GM12878 (cell line): ENCODE results near the gene ASIC2. TPM values are rescaled to one million over a fixed set of nuclear protein-coding genes. Genes with fewer than 3 reads are reported as not detected.

ENCODE experiments used
- ATAC-seq: fragments of 200-7000 bp; cut with Tn5 transposase; 3 replicates; pipeline ENCODE4 v1.9.1; 2020; ENCODE audit warnings: mild to moderate bottlenecking, moderate library complexity
- BruUV-seq: library from RNA; stranded (reverse); fragments of 400-500 nt; replicated peaks from 2 replicates; lab custom pipeline; 2021; lab: Mats Ljungman, UMichigan
- CTCF ChIA-PET: fragments of 300-600 bp; sonication (Branson Sonifier 250); formaldehyde crosslinking; extraction: SDS; loops from one replicate; lab custom pipeline; 2021; ENCODE audit warnings: inconsistent platforms; lab: Yijun Ruan, JAX
- POLR2A ChIA-PET: fragments of 350-600 bp; formaldehyde crosslinking; extraction: SDS; loops from one replicate; lab custom pipeline; 2021; ENCODE audit warnings: inconsistent platforms; lab: Charles Lee
- RAD21 ChIA-PET: fragments of 300-600 bp; sonication (Branson Sonifier 250); formaldehyde crosslinking; loops from one replicate; lab custom pipeline; 2023; ENCODE audit warnings: antibody characterized with exemption; ENCODE audit not compliant: unreplicated experiment; lab: Charles Lee
- SMC1A ChIA-PET: fragments of 300-600 bp; sonication (Branson Sonifier 250); formaldehyde crosslinking; loops from one replicate; lab custom pipeline; 2023; ENCODE audit not compliant: unreplicated experiment, uncharacterized antibody; lab: Charles Lee
- DNase-seq: peaks from one replicate; pipeline ENCODE4 v3.0.0-alpha.2; 2011; ENCODE audit warnings: low read depth, low spot score
- FAIRE-seq: peaks from 3 replicates; lab custom pipeline; 2011; peaks lifted over from hg19 to GRCh38; lab: Jason Lieb, UNC
- H2AFZ ChIP-seq: 2 replicates; pipeline ENCODE4 v1.6.0; 2011; ENCODE audit warnings: low read depth, low read length, control low read depth; ENCODE audit not compliant: control insufficient read depth
- H3K27ac ChIP-seq: 2 replicates; pipeline ENCODE4 v1.5.1; 2011; ENCODE audit warnings: control low read depth; ENCODE audit not compliant: control insufficient read depth, insufficient read depth
- H3K27me3 ChIP-seq, 2 experiments: replicated peaks in 1 of 2; 2 replicates each; pipeline versions ENCODE4 v1.6.0 to v1.6.1; 2011; ENCODE audit warnings: low read length in 1 of 2; ENCODE audit not compliant: control insufficient read depth in 2 of 2, insufficient read depth in 2 of 2
- H3K36me3 ChIP-seq, 2 experiments: 2 replicates each; pipeline ENCODE4 v1.5.1; 2011; ENCODE audit warnings: low read length in 1 of 2; ENCODE audit not compliant: control insufficient read depth in 2 of 2, insufficient read depth in 2 of 2
- H3K4me1 ChIP-seq: 2 replicates; pipeline ENCODE4 v1.6.1; 2011; ENCODE audit warnings: mild to moderate bottlenecking, low read length, moderate library complexity, mixed read lengths; ENCODE audit not compliant: control insufficient read depth, insufficient read depth
- H3K4me2 ChIP-seq: 2 replicates; pipeline ENCODE4 v1.6.0; 2011; ENCODE audit warnings: control low read depth; ENCODE audit not compliant: control insufficient read depth, insufficient read depth
- H3K4me3 ChIP-seq: fragments of 200-600 bp; sonication (generic); 2 replicates; pipeline ENCODE4 v1.5.1; 2016
- H3K79me2 ChIP-seq: 2 replicates; pipeline ENCODE4 v1.6.0; 2011; ENCODE audit warnings: low read length; ENCODE audit not compliant: control insufficient read depth, insufficient read depth
- H3K9ac ChIP-seq: 2 replicates; pipeline ENCODE4 v1.8.0; 2011; ENCODE audit warnings: low read length, control low read depth, mixed read lengths; ENCODE audit not compliant: control insufficient read depth, insufficient read depth
- H3K9me3 ChIP-seq: replicated peaks from 3 replicates; pipeline ENCODE4 v1.5.1; 2011; ENCODE audit warnings: mild to moderate bottlenecking, low read length; ENCODE audit not compliant: control insufficient read depth, insufficient read depth
- H4K20me1 ChIP-seq: 2 replicates; pipeline ENCODE4 v1.6.0; 2011; ENCODE audit not compliant: control insufficient read depth, insufficient read depth
- ATF3 ChIP-seq: IDR thresholded peaks from 2 replicates; pipeline ENCODE4 v1.6.1; 2011; ENCODE audit warnings: low read depth, mild to moderate bottlenecking, low read length, moderate library complexity, borderline replicate concordance; ENCODE audit errors: extremely low read depth
- EP300 ChIP-seq, 2 experiments: fragments of 150-350 bp in 1 of 2; IDR thresholded peaks; 2 replicates each; pipeline ENCODE4 v1.6.1; 2011 to 2012; ENCODE audit warnings: low read depth in 2 of 2, low read length in 2 of 2, borderline replicate concordance in 1 of 2, improper control_type of control experiment in 1 of 2, inconsistent platforms in 1 of 2; ENCODE audit not compliant: control insufficient read depth in 1 of 2
- FOS ChIP-seq: IDR thresholded peaks from 3 replicates; pipeline ENCODE4 v1.6.1; 2011; ENCODE audit warnings: borderline replicate concordance; ENCODE audit not compliant: insufficient read length; ENCODE audit errors: extremely low read depth
- PAX8 ChIP-seq: fragments of 450-650 bp; IDR thresholded peaks from 2 replicates; pipeline ENCODE4 v1.6.1; 2017; ENCODE audit warnings: mild to moderate bottlenecking, moderate library complexity
- RELA ChIP-seq: fragments of 450-650 bp; IDR thresholded peaks from 2 replicates; pipeline ENCODE4 v1.8.0; 2014; ENCODE audit warnings: borderline replicate concordance; ENCODE audit not compliant: partially characterized antibody
- SREBF1 ChIP-seq: IDR thresholded peaks from 2 replicates; pipeline ENCODE4 v1.6.1; 2012; ENCODE audit warnings: mild to moderate bottlenecking, low read length
- TARDBP ChIP-seq: IDR thresholded peaks from 2 replicates; pipeline ENCODE4 v1.6.1; 2016; ENCODE audit warnings: borderline replicate concordance
- WGBS: methylation state at CpG from one replicate; pipeline ENCODE4 v1.1.6; 2016; ENCODE audit warnings: low lambda C conversion rate; ENCODE audit not compliant: insufficient replicate concordance, insufficient coverage; ENCODE audit errors: missing lambda C conversion rate; 5-methylcytosine and 5-hydroxymethylcytosine counted together
- in situ Hi-C: fragments of 300-500 bp; cut with MboI; formaldehyde crosslinking; loops from 9 replicates; pipeline ENCODE4 v1.14.3; 2018; ENCODE audit warnings: mixed read lengths
- intact Hi-C: fragments of 100-400 bp; cut with micrococcal nuclease; formaldehyde crosslinking; loops from one replicate; pipeline ENCODE4 v1.14.2; 2022; ENCODE audit not compliant: unreplicated experiment
- polyA plus RNA-seq, 11 experiments: library from polyadenylated mRNA; depleted of rRNA in 4 of 11; unstranded in 6 of 11; stranded (reverse) in 5 of 11; fragments of >200 nt; fragmentation: Nextera tagmentation in 4 of 11; fragmentation: Illumina TruSeq in 1 of 11; extraction: Ambion mirVana in 4 of 11; extraction: Trizol in 1 of 11; gene quantifications; 1 replicate in 1 of 11; 2 replicates in 10 of 11; pipeline versions ENCODE4 v1.2.1 to v1.2.3, GENCODE V29; 2011 to 2016; ENCODE audit warnings: inconsistent platforms in 2 of 11, missing spikeins in 2 of 11, low read depth in 1 of 11
- total RNA-seq, 4 experiments: library from RNA; depleted of rRNA in 3 of 4; stranded (reverse); fragments of >200 nt in 3 of 4; fragmentation: Illumina TruSeq in 1 of 4; extraction: Trizol in 1 of 4; gene quantifications; 2 replicates each; pipeline versions ENCODE4 v1.2.1 to v1.2.3, GENCODE V29; 2013 to 2021
- TF ChIP-seq, protein P1 (sequence below): fragments of 450-650 bp; IDR thresholded peaks from 2 replicates; pipeline ENCODE4 v1.6.1; 2017; ENCODE audit warnings: mild to moderate bottlenecking

Gene ASIC2
- total and polyA plus RNA-seq, 10 of the 15 experiments (the other 5 are each of a cell fraction or from before 2014, with no cell fraction given): not detected

GRCh38 chr17:33330877-33331276 lies 37.8 kb upstream of the ASIC2 start:
- FAIRE-seq (no peak), DNase-seq (no peak), ATAC-seq (no peak)
- no peaks in the 10 kb centered on the region for H3K79me2 ChIP-seq
- no TSS peak for BruUV-seq
- no peak overlapping the region for H3K4me3 ChIP-seq
- SMC1A ChIA-PET: no interaction called here
- H2AFZ ChIP-seq: no peak overlapping the region
- CTCF ChIA-PET: no interaction called here
- no peak for TF ChIP-seq TARDBP
- TF ChIP-seq, protein P1, sequence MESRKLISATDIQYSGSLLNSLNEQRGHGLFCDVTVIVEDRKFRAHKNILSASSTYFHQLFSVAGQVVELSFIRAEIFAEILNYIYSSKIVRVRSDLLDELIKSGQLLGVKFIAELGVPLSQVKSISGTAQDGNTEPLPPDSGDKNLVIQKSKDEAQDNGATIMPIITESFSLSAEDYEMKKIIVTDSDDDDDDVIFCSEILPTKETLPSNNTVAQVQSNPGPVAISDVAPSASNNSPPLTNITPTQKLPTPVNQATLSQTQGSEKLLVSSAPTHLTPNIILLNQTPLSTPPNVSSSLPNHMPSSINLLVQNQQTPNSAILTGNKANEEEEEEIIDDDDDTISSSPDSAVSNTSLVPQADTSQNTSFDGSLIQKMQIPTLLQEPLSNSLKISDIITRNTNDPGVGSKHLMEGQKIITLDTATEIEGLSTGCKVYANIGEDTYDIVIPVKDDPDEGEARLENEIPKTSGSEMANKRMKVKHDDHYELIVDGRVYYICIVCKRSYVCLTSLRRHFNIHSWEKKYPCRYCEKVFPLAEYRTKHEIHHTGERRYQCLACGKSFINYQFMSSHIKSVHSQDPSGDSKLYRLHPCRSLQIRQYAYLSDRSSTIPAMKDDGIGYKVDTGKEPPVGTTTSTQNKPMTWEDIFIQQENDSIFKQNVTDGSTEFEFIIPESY: no peak
- no peak for TF ChIP-seq ATF3
- TF ChIP-seq PAX8: no peak
- no peak for TF ChIP-seq FOS
- TF ChIP-seq RELA: no peak
- TF ChIP-seq SREBF1: no peak
- no peak for TF ChIP-seq EP300 (IDR thresholded peaks at IDR 0.05; ENCODE audit: borderline replicate concordance in 1 of 2, control insufficient read depth in 1 of 2, low read depth in 2 of 2, low read length in 2 of 2)
- intact Hi-C loops: no loop called here
- in situ Hi-C loops: no loop called here
- no peak overlapping the region for H3K9ac ChIP-seq
- 11% methylated on average over 3 of the region's 3 CpGs for WGBS
- H3K4me1 ChIP-seq: no peaks in the 10 kb centered on the region
- H3K9me3 ChIP-seq: no peaks in the 10 kb centered on the region
- RAD21 ChIA-PET: no interaction called here
- POLR2A ChIA-PET: no interaction called here
- no peaks in the 10 kb centered on the region; a peak in 1 of 4 replicates for H3K27me3 ChIP-seq
- no peaks in the 10 kb centered on the region for H4K20me1 ChIP-seq
- no peak overlapping the region for H3K27ac ChIP-seq
- no peaks in the 10 kb centered on the region for H3K36me3 ChIP-seq
- H3K4me2 ChIP-seq: no peak overlapping the region
